HG02981 (cell line): ENCODE measurements around the gene VDAC1.
"Not testable (repeated sequence)": the region's sequence is repeated elsewhere in the genome, so short reads cannot be mapped to it uniquely, and the experiment has no call there.

Source experiments
- ATAC-seq: cut with Tn5 transposase; IDR thresholded peaks from one replicate; pipeline ENCODE4 v1.9.1; 2021; ENCODE audit warnings: mild to moderate bottlenecking, moderate library complexity; ENCODE audit not compliant: unreplicated experiment

The VDAC1 gene

GRCh38 chr5:133969654-133970324 lies 35.0 kb downstream of the VDAC1 start:
- ATAC-seq, result no peak

GRCh38 chr5:133968204-133968980 lies 36.4 kb downstream of the VDAC1 start, which contains the start of gene C5orf15:
Gene C5orf15, minus strand, starts transcription at chr5:133968625. Its CDS starts 41 bp downstream, at chr5:133968584.
- peak; percentile 95 for ATAC-seq

- peak; percentile 4 for ATAC-seq
Observed at GRCh38 chr5:133967698-133968203, 37.0 kb downstream of the VDAC1 start.

GRCh38 chr5:133967124-133967523 lies 37.7 kb downstream of the VDAC1 start:
- ATAC-seq, result no peak

- ATAC-seq, result no peak
Observed at GRCh38 chr5:133966090-133966489, 38.7 kb downstream of the VDAC1 start.

- ATAC-seq, result no peak
Observed at GRCh38 chr5:133963493-133964128, 41.2 kb downstream of the VDAC1 start.

- no peak for ATAC-seq
Observed at GRCh38 chr5:133962801-133963476, 41.8 kb downstream of the VDAC1 start.

GRCh38 chr5:133962131-133962530 lies 42.6 kb downstream of the VDAC1 start:
- no peak for ATAC-seq

- ATAC-seq, result no peak
Observed at GRCh38 chr5:133959643-133960042, 45.1 kb downstream of the VDAC1 start.

- peak; percentile 57 for ATAC-seq
Observed at GRCh38 chr5:133957591-133957990, 47.2 kb downstream of the VDAC1 start.

- no peak for ATAC-seq
Observed at GRCh38 chr5:133957080-133957479, 47.7 kb downstream of the VDAC1 start.

GRCh38 chr5:133956196-133956595 lies 48.6 kb downstream of the VDAC1 start:
- not testable (repeated sequence) for ATAC-seq

- no peak for ATAC-seq
Observed at GRCh38 chr5:133953568-133954145, 51.1 kb downstream of the VDAC1 start.

- no peak for ATAC-seq
Observed at GRCh38 chr5:133952729-133953567, 51.8 kb downstream of the VDAC1 start.

- no peak for ATAC-seq
Observed at GRCh38 chr5:133950821-133951612, 53.8 kb downstream of the VDAC1 start.

GRCh38 chr5:133948721-133949120 lies 56.1 kb downstream of the VDAC1 start:
- no peak for ATAC-seq

- no peak for ATAC-seq
Observed at GRCh38 chr5:133947431-133947841, 57.3 kb downstream of the VDAC1 start.

- no peak for ATAC-seq
Observed at GRCh38 chr5:133945568-133945967, 59.2 kb downstream of the VDAC1 start.
